ENCODE results near the gene CAMTA1.

Gene CAMTA1

DNA sequence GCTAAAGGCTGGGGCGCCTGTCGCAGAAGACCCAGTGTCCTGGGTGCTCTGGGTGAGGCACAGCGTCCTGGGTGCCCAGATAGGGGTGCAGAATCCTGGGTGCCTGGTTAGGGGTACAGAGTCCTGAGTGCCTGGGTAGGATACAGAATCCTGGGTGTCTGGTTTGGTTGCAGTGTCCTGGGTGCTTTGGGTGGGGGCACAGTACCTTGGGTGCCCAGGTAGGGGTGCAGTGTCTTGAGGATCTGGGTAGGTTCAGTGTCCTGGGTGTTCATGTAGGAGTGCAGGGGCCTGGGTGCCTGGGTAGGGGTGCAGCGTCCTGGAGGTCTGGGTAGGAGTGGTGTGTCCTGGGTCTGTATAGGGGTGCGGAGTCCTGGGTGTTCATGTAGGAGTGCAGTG lies 178.7 kb downstream of the CAMTA1 start:
- no peak for DNase-seq

DNA sequence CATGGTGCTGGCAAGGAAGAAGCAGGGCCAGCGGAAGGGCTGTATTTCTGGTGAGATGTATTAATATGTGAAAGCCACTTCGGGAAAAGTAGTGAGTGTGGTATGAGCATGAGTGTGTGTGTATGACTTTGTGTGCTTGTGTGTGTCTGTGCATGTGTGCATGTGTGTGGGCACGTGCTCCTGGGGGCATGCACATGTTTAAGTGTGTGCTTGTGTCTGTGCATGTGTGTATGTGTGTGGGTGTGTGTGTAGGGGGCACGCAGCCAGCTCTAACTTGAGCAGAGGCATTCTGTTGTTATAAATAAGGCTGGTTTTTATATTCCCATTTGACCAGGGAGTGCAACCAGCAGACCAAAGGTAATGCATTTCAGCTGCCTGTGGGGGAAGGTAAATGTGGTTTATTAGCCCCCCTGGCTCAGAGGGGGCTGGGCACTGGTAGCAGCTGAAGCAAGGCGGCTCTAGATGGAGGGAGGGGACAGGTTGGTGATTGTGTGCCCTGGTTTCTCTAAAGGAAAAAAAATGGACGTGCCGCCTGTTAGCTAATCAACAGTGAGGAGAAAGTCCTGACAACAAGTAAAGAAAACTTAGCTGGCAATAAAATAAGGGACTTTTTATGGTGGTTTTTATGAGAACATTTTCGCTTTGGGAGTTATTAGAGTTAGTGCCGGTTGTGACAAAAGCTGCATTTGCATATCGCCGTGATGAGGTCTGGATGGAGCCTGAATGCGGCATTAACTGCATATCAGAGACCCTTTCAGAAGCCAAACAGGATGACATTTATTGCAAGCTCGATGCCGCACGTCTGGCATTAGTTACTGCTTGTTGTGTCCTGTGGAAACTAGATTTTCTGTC lies 180.1 kb downstream of the CAMTA1 start:
- DNase-seq = no peak

DNA sequence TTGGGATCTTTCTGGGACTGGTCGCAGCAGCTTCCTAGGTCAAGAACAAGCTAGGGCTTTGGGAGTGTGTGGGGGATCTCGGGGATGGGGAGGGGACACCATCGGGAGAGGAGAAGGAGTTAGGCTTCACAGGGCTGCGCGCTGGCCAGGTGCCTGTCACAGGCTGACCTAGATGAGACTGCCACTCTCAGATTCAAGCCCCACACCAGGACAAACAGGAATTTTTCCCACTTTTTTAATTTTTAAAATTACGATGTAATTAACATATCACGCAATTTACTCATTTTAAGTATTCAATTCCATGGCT lies 180.6 kb downstream of the CAMTA1 start:
- no peak for DNase-seq

DNA sequence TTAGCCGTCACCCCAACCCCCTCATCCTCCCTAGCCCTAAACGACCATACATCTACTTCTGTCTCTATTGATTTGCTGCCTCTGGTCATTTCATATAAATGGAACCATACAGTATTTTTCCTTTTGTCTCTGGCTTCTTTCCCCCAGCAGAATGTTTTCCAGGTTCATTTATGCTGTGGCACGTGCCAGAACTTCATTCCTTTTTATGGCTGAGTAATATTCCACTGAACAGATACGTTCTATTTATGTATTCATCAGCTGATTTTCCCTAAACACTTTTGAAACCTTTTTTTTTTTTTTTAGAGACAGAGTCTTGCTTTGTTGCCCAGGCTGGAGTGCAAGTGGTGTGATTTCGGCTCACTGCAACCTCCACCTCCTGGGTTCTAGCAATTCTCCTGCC lies 181.1 kb downstream of the CAMTA1 start:
- no peak for DNase-seq

DNA sequence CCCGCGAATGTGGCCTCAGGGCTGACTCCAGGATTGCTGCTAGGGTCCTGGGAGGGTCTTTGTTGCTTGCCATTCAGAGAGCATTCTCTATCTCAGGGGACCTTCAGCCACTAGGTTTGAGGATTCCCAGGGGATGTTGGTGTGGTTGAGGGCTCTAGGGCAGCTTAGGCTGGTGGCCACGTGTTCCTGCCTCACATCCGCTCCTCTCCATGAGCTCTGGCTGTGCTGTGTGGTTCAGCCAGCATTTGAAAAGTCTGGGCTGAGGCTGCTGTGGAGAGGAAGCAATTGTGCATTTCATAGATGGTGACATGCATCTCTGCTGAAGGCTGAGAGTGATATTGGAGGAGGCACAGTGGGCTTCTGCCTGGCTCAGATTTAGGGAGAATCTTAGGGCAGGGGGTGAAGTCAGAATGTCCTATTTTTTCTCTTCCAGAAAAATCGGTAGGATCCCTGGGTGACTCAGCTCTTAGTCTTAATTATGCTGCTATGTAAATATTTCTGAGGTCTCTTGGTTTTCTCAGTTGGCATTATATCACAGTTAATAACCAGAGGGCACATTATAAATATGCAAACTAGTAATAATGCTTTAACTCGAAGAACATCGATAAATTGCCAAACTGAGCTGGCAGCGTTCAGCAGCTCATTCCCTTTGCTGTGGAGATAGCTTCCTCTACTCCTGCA lies 182.3 kb downstream of the CAMTA1 start:
- DNase-seq = no peak

DNA sequence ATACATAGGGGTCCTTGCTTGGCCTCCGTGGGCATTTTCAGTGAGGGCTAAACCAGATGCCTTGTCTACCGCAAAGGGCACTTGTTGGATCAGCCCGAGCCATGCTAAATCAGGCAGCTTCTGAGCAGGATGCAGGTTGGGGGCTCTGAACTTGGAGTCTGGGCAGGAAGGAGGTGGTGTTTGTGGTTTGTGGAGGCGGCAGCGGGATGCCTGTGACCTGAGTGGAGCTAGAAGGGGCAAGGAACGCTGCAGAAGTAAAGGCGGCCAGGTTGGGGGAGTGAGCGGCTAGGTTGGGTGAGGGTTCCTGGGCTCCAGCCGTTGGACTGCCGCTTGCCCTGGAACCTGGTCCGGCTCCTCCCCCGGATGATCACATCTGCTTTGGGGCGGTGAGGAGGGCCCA lies 183.9 kb downstream of the CAMTA1 start:
- no peak for DNase-seq

DNA sequence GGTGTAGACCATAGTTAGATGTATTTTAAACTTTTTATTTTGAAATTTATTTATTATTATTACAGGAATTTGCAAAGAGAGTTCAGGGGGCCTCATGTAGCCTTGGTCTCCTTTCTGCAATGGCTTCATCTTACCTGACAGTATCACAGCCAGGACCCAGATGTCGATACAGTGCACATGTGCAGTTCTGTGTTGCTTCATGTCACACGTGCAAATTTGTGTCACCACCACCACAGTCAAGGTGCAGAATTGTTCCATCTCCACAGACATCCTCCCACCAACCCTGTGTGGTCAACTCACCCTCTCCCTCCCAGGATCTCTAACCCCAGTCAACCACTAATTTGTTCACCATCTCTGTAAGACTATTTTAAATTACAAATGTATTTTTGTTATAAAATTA lies 184.5 kb downstream of the CAMTA1 start:
- DNase-seq = no peak

DNA sequence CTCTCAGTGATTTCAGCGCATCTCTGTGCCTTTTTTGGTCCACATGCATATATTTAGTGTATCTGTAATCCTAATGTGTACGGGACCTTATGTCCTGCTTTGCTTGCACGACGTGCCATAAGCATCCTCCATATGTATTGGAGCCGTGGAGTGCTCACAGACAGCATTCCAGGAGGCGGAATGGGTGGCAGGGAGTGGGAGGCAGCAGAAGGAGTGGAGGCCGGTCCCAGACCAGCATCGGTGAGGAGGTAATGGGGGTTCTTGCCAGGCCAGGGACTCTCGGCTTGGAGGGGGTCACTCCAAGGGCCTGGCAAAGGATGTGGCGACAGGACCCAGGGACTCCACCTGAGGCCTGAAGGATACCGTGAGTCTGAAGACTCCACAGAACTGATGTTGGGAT lies 185.0 kb downstream of the CAMTA1 start:
- no peak for DNase-seq

DNA sequence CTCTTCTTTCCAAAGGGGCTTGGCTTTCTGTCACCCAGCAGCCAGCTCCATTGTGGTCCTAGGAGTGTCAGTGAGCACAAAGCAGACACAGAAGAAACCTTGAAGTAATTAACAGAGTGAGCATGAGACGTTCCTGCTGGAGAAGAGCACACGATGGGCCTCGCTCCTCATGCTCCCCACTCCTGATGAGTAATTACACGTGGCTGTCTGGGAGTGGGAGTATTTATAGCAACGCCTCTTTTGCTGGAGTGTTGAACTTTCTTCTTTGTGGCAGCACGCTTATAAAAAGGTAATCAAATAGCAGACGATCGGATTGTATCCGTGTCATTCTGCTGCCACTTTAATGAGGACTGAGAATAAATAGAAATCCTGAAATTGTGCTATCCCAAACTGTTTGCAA lies 185.8 kb downstream of the CAMTA1 start:
- DNase-seq = no peak

DNA sequence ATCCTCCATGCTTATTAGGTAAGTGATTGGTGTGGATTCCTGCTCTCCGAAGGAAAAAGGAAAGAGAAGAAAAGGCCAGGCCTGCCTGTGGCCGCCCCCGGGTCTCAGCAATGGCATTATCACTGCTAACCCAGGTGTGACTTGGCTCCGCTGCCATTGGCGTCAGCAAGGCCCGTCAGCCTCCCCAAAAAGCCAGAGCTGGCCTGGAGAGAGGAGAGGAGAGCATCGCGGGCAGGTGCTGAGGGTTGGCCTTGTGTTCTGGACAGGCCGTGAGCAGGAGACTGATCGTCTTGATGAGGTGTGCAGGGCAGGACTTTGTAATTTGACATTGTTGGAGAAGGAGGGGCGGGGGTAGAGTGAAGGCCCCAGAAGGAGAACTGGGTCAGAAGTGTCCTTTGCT lies 186.4 kb downstream of the CAMTA1 start:
- no peak for DNase-seq

DNA sequence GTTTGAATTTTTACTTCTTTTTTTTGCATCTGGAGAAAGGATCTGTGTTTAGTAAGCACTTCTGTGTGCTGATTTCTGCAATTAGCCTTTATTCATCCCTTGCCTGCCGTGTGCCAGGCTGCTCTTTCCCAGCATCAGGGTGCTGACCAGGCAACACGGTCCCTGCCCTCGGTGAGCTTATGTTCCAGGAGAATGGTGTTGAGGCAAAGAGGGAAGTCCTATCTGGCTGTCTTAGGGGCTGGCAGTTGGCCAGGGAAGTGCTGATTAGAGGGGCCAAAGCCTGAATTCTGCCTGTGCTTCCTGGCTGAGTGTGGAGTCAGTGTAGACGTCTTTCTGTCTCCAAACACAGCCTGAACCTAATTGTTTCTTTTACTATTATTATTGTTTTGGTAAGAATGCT lies 187.1 kb downstream of the CAMTA1 start:
- DNase-seq = no peak

DNA sequence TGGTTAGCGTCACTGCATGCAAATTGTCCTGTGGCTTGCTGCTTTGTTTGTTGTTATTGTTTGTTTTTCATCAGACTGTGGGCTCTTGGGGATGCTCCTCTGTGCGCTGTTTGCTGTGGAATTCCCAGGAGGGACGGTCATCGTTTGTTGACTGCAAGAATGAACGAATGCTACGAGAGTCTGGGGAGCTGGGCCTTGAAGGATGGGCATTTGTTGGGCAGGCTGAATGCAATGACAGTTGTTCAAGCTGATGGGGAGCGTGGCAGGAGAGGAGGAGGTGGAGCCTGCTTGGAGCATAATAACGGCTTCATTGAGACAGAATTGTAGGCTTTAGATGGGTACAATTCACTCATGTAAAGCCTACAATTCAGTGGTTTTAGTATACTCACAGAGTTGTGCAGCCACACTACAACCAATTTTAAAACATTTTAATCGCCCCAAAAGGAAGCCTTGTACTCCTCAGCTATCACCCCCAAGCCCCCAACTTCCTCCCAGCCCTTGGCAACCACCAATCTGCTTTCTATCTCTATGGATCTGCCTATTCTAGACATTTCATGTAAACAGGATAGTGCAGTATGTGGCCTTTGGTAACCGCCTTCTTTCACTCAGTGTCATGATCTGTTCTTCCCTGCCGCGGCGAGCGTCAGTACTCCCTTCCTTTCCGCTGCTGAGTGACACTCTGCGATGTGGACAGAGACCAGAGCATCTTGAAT lies 190.2 kb downstream of the CAMTA1 start:
- DNase-seq = no peak

DNA sequence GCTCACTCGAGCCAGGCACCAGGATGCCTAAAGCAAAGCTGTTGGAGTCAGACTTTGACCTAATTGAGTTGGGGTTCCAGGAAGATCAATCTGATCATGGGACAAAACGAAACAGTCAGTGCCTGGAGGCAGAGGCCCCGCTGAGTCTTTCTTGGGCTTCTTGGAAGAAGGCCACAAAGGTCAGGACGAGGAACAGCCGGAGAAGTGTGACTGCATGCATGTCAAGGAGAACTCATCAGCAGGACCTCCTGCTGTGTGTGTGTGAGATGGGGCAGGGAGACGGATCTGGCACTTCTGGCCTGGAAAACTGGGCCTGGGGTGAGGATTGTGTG lies 190.8 kb downstream of the CAMTA1 start:
- no peak for DNase-seq

DNA sequence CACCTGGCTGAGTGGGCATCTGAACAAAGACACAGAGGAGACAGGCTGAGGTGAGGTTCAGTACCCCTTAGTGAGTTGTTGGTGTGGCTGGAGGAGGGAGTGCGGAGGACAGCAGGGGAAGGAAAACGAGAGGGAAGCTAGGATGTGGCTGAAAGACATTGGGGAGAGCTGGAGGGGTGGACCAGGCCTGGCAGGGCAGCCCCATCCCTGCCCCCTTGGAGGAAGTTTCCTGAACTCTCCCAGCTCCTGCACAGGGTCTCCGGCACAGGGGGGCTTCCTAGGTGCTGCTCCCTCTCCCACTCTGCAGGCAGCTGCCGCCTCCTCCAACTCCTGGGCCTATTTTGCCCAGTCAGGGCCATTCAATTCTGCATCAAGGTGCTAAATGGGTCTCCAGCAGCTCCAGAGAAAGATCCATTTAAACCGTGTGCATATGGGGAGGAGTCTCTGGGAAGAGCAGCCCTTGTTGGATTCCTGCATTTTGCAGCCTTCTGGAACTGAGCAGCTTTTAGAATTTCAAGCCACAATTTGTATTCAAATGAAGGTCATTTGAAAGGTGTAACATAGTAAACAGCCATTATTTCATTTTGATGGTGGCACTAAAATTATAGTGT lies 193.9 kb downstream of the CAMTA1 start:
- no peak for DNase-seq

DNA sequence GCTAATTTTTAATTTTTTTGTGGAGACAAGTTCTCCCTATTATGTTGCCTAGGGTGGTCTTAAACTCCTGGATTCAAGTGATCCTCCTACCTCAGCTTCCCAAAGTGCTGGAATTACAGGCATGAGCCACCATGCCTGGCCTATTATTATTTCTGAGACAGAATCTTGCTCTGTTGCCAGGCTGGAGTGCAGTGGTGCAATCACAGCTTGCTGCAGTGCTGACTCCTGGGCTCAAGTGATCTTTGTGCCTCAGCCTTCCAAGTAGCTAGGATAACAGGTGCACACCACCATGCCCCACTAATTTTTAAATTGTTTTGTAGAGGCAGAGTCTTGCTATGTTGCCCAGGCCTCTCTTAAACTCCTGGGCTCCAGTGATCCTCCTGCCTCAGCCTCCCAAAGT lies 196.3 kb downstream of the CAMTA1 start:
- DNase-seq = no peak

DNA sequence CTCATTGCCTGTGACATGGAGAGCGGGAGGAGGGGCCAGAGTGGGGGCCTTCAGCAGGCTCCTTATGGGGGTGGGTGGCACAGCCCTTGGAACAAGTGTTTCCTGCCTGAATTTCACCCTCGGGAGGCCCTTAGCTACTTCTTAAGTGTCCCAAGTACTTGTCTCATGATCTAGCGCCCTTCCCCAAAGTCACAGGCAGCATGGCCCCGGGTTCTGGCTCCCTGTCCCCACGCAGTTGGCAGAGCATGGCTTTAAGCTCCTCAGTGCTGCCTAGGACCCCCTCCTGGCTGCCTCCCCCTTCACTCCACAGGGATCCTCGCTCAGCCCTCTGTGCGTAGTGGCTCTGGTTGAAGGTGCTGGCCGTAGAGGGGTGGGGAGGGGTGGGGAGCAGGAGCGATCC lies 197.2 kb downstream of the CAMTA1 start:
- no peak for DNase-seq

DNA sequence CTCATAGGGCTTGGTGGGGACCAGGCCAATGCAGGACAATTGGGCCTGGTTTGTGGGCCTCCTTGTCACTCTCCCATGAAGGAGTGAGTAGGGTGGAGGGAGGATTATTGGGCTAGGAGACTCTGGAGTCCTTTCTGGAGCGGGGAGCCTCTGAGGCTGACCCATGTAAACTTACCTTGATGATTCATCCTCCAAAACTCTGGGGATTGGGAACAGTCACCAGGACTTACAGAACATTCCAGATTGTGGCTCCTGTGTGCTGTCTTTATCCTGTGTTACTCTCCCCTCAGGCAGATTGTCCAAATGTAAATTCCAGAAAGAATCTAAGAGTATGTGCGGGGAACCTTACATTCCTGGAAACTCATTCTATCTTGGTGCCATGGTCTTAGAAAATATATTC lies 197.6 kb downstream of the CAMTA1 start:
- DNase-seq = no peak

DNA sequence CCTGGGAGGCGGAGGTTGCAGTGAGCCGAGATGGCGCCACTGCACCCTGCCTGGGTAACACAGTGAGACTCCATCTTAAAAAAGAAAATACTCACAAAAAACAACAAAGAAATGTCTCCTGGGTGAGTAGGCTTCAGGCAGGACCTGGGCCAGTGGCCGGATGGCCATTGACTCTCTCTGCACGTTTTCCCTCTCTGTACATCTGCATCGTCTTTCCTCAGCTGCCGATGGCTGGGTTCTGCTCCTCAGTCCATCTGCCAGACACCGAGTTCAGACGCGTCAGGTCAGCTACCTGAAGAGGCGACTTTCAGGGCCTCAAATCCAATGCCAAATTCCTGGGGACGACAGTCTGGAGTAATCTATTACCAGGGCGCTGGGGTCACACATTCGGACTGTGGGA lies 199.3 kb downstream of the CAMTA1 start:
- DNase-seq = no peak

DNA sequence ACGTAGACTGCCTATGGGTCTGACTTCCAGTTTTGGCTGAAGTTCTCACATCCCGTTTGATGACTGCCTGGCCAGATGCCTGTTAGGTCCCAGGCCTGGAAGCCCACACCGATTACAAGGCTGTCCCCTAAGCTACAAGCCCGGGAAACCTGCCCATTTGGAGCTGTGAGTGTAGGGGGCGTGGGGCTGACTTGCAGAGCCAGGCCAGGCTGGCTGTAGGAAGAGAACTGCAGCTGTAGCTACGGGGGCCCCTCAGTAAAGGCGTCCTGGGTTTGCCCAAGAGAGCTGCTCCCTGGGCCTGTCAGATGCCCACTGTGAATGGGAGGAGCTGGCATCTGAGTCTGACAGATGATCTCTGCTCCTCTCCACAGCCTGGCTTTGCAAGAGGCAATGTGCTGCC lies 199.7 kb downstream of the CAMTA1 start:
- no peak for DNase-seq

DNA sequence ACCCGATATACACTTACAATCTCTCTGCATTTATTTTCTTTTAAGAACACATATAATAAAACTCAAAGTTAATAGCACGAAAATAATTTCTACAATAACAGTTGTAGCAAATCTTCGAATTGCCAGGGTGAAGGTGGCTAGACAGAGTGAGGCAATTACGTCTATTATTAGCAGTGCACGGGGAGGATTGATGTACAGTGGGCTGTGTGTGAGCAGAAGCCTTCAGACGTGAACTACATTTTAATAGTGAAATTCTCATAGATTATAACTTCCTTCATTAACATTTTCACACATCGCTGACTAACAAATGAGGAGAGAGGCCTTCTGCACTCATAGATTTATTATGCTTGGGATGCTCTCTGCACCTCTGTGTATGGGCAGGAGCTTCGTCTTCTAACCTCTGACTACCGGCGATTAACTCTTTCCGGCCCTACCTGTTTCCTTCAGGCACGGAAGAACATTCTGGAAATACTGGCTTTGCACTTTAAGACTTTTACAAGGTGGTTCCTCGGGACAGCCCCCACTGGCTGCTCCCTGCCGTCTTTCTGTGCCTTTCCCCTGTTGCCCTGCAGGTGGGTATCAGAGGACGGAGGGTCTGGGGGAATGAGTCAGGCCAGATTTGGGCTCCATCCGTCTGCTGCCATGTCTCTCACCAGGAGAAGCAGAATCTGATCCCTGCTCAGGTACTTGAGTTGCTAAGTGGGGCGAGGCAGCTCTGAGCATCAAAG lies 200.5 kb downstream of the CAMTA1 start:
- DNase-seq = no peak

DNA sequence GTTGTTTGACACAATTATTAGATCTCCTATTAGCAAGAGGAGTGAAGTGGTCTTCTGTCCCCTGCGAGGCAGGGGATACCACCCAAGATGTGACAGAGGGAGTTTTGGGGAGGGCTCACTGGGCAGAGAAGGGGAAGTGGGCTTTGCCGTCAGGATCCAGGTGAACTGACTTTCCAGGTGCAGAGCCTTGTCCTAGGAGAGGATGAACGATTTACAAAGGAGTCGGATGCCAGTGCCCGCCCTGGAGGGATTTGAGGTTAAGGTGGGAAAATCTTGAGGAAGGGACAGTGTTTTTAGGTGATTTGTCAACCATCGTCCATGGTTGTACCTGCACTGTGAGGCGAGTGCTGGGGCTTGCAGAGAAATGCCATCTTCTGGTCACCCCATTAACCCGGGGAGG lies 201.0 kb downstream of the CAMTA1 start:
- DNase-seq = no peak

DNA sequence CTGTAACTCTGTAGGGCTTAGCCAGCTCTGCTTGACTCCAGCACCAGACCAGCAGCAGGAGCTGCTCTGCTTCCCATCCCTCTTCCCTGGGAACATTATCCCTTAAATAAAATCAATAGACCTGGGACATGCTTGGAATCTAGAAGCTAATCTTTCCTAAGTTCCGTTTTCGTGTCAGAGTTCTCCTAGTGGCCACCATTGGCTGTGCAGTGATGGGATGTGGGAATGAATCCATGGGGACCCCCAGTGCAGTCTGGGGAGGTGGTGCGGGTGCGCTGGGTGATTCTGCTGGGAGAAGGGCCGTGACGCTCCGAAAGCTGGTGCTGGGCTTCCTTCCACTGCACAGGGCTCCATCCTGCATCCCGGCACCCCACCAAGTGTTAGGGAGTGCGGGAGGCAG lies 202.7 kb downstream of the CAMTA1 start:
- no peak for DNase-seq

DNA sequence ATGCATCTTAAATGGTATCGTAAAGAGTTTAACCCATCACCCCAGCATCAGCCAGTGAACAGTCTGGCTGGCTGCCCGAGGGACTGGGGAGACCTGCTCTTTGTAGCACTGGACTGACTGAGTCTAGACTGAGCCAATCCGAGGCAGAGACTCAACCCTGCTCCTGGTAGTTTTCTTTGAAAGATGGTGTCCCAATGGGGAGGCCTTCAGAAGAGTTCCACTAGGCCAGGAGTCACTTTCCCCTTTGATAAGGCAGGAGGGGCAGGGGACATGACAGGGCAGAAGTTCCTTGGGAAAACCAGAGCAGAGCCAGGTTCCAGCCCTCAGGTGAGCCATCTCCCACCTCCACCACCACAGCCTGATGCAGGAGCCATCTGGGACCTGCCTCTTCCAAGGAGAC lies 203.5 kb downstream of the CAMTA1 start:
- DNase-seq = no peak

All from 8988T (cell line).